Mesenchymal stem cell (in vitro differentiated cells and primary cell): Measurements from ENCODE around the gene MYOT.
A peak's percentile ranks its signal among the peaks of the same experiment; 100 is the strongest.

ENCODE experiments used
- DNase-seq: peaks from one replicate; pipeline ENCODE4 v3.0.0-alpha.2; 2013
- H2AFZ ChIP-seq: one replicate; pipeline ENCODE4 v1.6.1; 2013; ENCODE audit warnings: low read depth, mild to moderate bottlenecking, control low read depth, inconsistent platforms, low read length, moderate library complexity
- H2AK5ac ChIP-seq: 2 replicates; pipeline ENCODE4 v1.6.1; 2013; ENCODE audit warnings: low read length, moderate library complexity, mild to moderate bottlenecking, inconsistent platforms; ENCODE audit not compliant: severe bottlenecking
- H2BK120ac ChIP-seq: one replicate; pipeline ENCODE4 v1.6.1; 2013; ENCODE audit warnings: low read depth, mild to moderate bottlenecking, inconsistent platforms, low read length, moderate library complexity
- H2BK12ac ChIP-seq, 2 experiments: one replicate each; pipeline ENCODE4 v1.6.1; 2013; ENCODE audit warnings: inconsistent platforms in 2 of 2, low read length in 2 of 2, mild to moderate bottlenecking in 2 of 2, moderate library complexity in 2 of 2, control low read depth in 1 of 2
- H2BK15ac ChIP-seq: one replicate; pipeline ENCODE4 v1.6.1; 2013; ENCODE audit warnings: mild to moderate bottlenecking, low read depth, inconsistent platforms; ENCODE audit not compliant: poor library complexity, severe bottlenecking
- H2BK5ac ChIP-seq: 2 replicates; pipeline ENCODE4 v1.6.1; 2013; ENCODE audit warnings: low read depth, mild to moderate bottlenecking, low read length, control low read depth, inconsistent platforms; ENCODE audit not compliant: poor library complexity, severe bottlenecking
- H3K14ac ChIP-seq, 2 experiments: one replicate each; pipeline ENCODE4 v1.6.1; 2013; ENCODE audit warnings: inconsistent platforms in 2 of 2, low read length in 2 of 2, control low read depth in 1 of 2, mild to moderate bottlenecking in 1 of 2, moderate library complexity in 1 of 2
- H3K18ac ChIP-seq, 2 experiments: one replicate each; pipeline ENCODE4 v1.6.1; 2013; ENCODE audit warnings: inconsistent platforms in 2 of 2, low read length in 2 of 2, control low read depth in 1 of 2, low read depth in 1 of 2, mild to moderate bottlenecking in 1 of 2
- H3K23ac ChIP-seq, 2 experiments: one replicate each; pipeline ENCODE4 v1.6.1; 2013; ENCODE audit warnings: inconsistent platforms in 2 of 2, low read length in 2 of 2, mild to moderate bottlenecking in 2 of 2, moderate library complexity in 2 of 2, control low read depth in 1 of 2
- H3K27ac ChIP-seq: 2 replicates; pipeline ENCODE4 v1.5.1; 2013; ENCODE audit warnings: mild to moderate bottlenecking, moderate library complexity, low read length, control low read depth, inconsistent platforms; ENCODE audit not compliant: poor library complexity, severe bottlenecking
- H3K27me3 ChIP-seq, 2 experiments: 2 replicates each; pipeline versions ENCODE4 v1.6.1 to v1.7.0; 2013; ENCODE audit warnings: low read length in 2 of 2, mild to moderate bottlenecking in 2 of 2, moderate library complexity in 2 of 2, control low read depth in 1 of 2, inconsistent platforms in 1 of 2; ENCODE audit not compliant: control insufficient read depth in 1 of 2, insufficient read depth in 1 of 2
- H3K36me3 ChIP-seq, 2 experiments: 2 replicates each; pipeline versions ENCODE4 v1.6.1 to v1.7.0; 2013; ENCODE audit warnings: low read length in 2 of 2, control low read depth in 1 of 2, inconsistent platforms in 1 of 2, low read depth in 1 of 2, mild to moderate bottlenecking in 1 of 2; ENCODE audit not compliant: insufficient read depth in 2 of 2, control insufficient read depth in 1 of 2
- H3K4ac ChIP-seq, 2 experiments: one replicate each; pipeline ENCODE4 v1.6.1; 2013; ENCODE audit warnings: inconsistent platforms in 2 of 2, low read length in 2 of 2, mild to moderate bottlenecking in 2 of 2, moderate library complexity in 2 of 2, control low read depth in 1 of 2, low read depth in 1 of 2
- H3K4me1 ChIP-seq: 2 replicates; pipeline ENCODE4 v1.6.1; 2013; ENCODE audit warnings: low read depth, low read length, control low read depth; ENCODE audit not compliant: control insufficient read depth, insufficient read depth
- H3K4me2 ChIP-seq: 2 replicates; pipeline ENCODE4 v1.6.1; 2013; ENCODE audit warnings: low read length, mild to moderate bottlenecking, inconsistent platforms; ENCODE audit not compliant: poor library complexity, severe bottlenecking
- H3K4me3 ChIP-seq, 2 experiments: 2 replicates each; pipeline versions ENCODE4 v1.5.1 to v1.7.0; 2013; ENCODE audit warnings: low read length in 2 of 2, mild to moderate bottlenecking in 2 of 2, control low read depth in 1 of 2, low read depth in 1 of 2; ENCODE audit not compliant: insufficient read depth in 1 of 2
- H3K79me1 ChIP-seq: replicated peaks from 2 replicates; pipeline ENCODE4 v1.6.1; 2013; ENCODE audit warnings: mild to moderate bottlenecking, control low read depth, low read length, inconsistent platforms; ENCODE audit not compliant: poor library complexity, severe bottlenecking
- H3K9ac ChIP-seq: 2 replicates; pipeline ENCODE4 v1.7.0; 2013; ENCODE audit warnings: mild to moderate bottlenecking, low read length, moderate library complexity
- H3K9me3 ChIP-seq: 2 replicates; pipeline ENCODE4 v1.7.0; 2013; ENCODE audit warnings: mild to moderate bottlenecking, low read length; ENCODE audit not compliant: control insufficient read depth
- H4K8ac ChIP-seq: one replicate; pipeline ENCODE4 v1.6.1; 2013; ENCODE audit warnings: inconsistent platforms, mild to moderate bottlenecking, low read length, moderate library complexity
- H4K91ac ChIP-seq: one replicate; pipeline ENCODE4 v1.6.1; 2013; ENCODE audit warnings: mild to moderate bottlenecking, low read length, inconsistent platforms
- WGBS: methylation state at CpG from one replicate; pipeline ENCODE4 v1.1.7; 2013; ENCODE audit warnings: mixed read lengths; 5-methylcytosine and 5-hydroxymethylcytosine counted together

MYOT gene

GRCh38 chr5:137932800-137933199 lies 65.1 kb downstream of the MYOT start:
- no peak overlapping the region for H3K14ac ChIP-seq
- H3K27ac ChIP-seq = no peak overlapping the region
- H2BK15ac ChIP-seq = no peak overlapping the region
- no peaks in the 10 kb centered on the region for H3K9me3 ChIP-seq
- DNase-seq = no peak
- no peaks in the 10 kb centered on the region for H3K4me1 ChIP-seq
- H4K8ac ChIP-seq = no peak overlapping the region
- H3K36me3 ChIP-seq = peaks cover 10 to 34% of the 10 kb centered on the region in 2 experiments
- peaks cover 1% of the 10 kb centered on the region for H3K79me1 ChIP-seq
- no peak overlapping the region for H2BK5ac ChIP-seq
- WGBS = 100% methylated on average over 2 of the region's 3 CpGs
- no peak overlapping the region for H2BK120ac ChIP-seq
- H3K4me2 ChIP-seq = no peak overlapping the region
- H2AK5ac ChIP-seq = no peak overlapping the region
- no peaks in the 10 kb centered on the region for H3K27me3 ChIP-seq
- no peak overlapping the region for H2BK12ac ChIP-seq
- H3K9ac ChIP-seq = no peak overlapping the region
- H3K18ac ChIP-seq = no peak overlapping the region
- no peak overlapping the region for H4K91ac ChIP-seq
- no peak overlapping the region for H3K4ac ChIP-seq
- H3K23ac ChIP-seq = no peak overlapping the region
- no peak overlapping the region for H3K4me3 ChIP-seq
- H2AFZ ChIP-seq = no peak overlapping the region

DNA sequence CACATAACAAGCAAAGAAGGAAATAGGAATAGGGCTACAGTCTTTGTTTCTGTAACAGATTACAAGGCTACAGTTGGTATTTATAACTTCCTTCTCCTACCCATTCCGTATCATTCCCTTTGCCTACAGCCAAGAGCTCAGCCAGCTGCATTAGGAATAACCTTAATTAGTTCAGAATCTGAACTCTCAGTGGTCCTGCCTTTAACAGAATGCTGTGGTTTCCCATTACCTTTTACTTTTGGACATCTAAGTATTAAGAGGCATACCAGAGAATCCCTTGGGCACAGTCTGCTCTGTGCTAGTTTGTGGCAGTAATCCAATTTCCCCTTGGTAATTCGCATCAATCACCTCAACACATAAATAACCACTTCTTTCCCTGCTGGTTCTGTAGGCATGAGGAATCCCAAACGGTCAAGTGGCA lies 65.8 kb downstream of the MYOT start:
- H2BK5ac ChIP-seq = no peak overlapping the region
- no peak overlapping the region for H2BK120ac ChIP-seq
- no peak overlapping the region for H3K23ac ChIP-seq
- H3K79me1 ChIP-seq = peaks cover 1% of the 10 kb centered on the region
- no peaks in the 10 kb centered on the region for H3K4me1 ChIP-seq
- WGBS = 42% methylated on average over 3 of the region's 3 CpGs
- H3K4ac ChIP-seq = no peak overlapping the region
- no peak overlapping the region for H3K27ac ChIP-seq
- no peak overlapping the region for H3K4me2 ChIP-seq
- no peaks in the 10 kb centered on the region for H3K27me3 ChIP-seq
- peak; percentile 27 for DNase-seq
- H2BK15ac ChIP-seq = no peak overlapping the region
- H3K9ac ChIP-seq = no peak overlapping the region
- no peak overlapping the region for H2AK5ac ChIP-seq
- H3K4me3 ChIP-seq = no peak overlapping the region
- H4K91ac ChIP-seq = no peak overlapping the region
- H3K9me3 ChIP-seq = no peaks in the 10 kb centered on the region
- no peak overlapping the region for H2AFZ ChIP-seq
- H3K18ac ChIP-seq = no peak overlapping the region
- no peak overlapping the region for H4K8ac ChIP-seq
- H3K36me3 ChIP-seq = peaks cover 6 to 34% of the 10 kb centered on the region in 2 experiments
- H3K14ac ChIP-seq = no peak overlapping the region
- no peak overlapping the region for H2BK12ac ChIP-seq

GRCh38 chr5:137935190-137935589 lies 67.5 kb downstream of the MYOT start:
- no peak overlapping the region for H2BK12ac ChIP-seq
- H4K91ac ChIP-seq = no peak overlapping the region
- H3K4me1 ChIP-seq = no peaks in the 10 kb centered on the region
- H3K27ac ChIP-seq = no peak overlapping the region
- H2AFZ ChIP-seq = no peak overlapping the region
- no peak overlapping the region for H3K4ac ChIP-seq
- H4K8ac ChIP-seq = no peak overlapping the region
- H3K36me3 ChIP-seq = peaks cover 7 to 46% of the 10 kb centered on the region in 2 experiments
- no CpG with 5 or more reads among the region's 1 CpG for WGBS
- no peak for DNase-seq
- H3K9ac ChIP-seq = no peak overlapping the region
- H3K4me3 ChIP-seq = no peak overlapping the region
- peaks cover 4% of the 10 kb centered on the region for H3K79me1 ChIP-seq
- H2BK120ac ChIP-seq = no peak overlapping the region
- H2BK5ac ChIP-seq = no peak overlapping the region
- H3K9me3 ChIP-seq = no peaks in the 10 kb centered on the region
- no peak overlapping the region for H2BK15ac ChIP-seq
- no peak overlapping the region for H3K23ac ChIP-seq
- H3K4me2 ChIP-seq = no peak overlapping the region
- H2AK5ac ChIP-seq = no peak overlapping the region
- no peak overlapping the region for H3K18ac ChIP-seq
- no peak overlapping the region for H3K14ac ChIP-seq
- no peaks in the 10 kb centered on the region for H3K27me3 ChIP-seq

GRCh38 chr5:137935694-137936093 lies 68.0 kb downstream of the MYOT start:
- no peak overlapping the region for H2AK5ac ChIP-seq
- no peaks in the 10 kb centered on the region for H3K4me1 ChIP-seq
- H3K14ac ChIP-seq = no peak overlapping the region
- no peak overlapping the region for H2AFZ ChIP-seq
- H3K9me3 ChIP-seq = no peaks in the 10 kb centered on the region
- no peaks in the 10 kb centered on the region for H3K27me3 ChIP-seq
- H3K9ac ChIP-seq = no peak overlapping the region
- no peak overlapping the region for H4K91ac ChIP-seq
- no peak overlapping the region for H2BK120ac ChIP-seq
- no peak overlapping the region for H3K4ac ChIP-seq
- no peak overlapping the region for H3K4me3 ChIP-seq
- H3K4me2 ChIP-seq = no peak overlapping the region
- no peak overlapping the region for H3K23ac ChIP-seq
- no peak overlapping the region for H2BK12ac ChIP-seq
- 84% methylated on average over 3 of the region's 3 CpGs for WGBS
- H2BK15ac ChIP-seq = no peak overlapping the region
- DNase-seq = no peak
- H3K18ac ChIP-seq = no peak overlapping the region
- peaks cover 4% of the 10 kb centered on the region for H3K79me1 ChIP-seq
- H4K8ac ChIP-seq = no peak overlapping the region
- H2BK5ac ChIP-seq = no peak overlapping the region
- H3K36me3 ChIP-seq = peaks cover 7 to 51% of the 10 kb centered on the region in 2 experiments
- no peak overlapping the region for H3K27ac ChIP-seq
